GM12891 (cell line): Measurements from ENCODE around the gene RNF121.

Experiments
- PAX5 ChIP-seq: IDR thresholded peaks from 2 replicates; pipeline ENCODE4 v1.6.1; 2011; ENCODE audit warnings: low read length, moderate library complexity, mild to moderate bottlenecking; ENCODE audit not compliant: insufficient read depth, severe bottlenecking
- POLR2A ChIP-seq: IDR thresholded peaks from 2 replicates; pipeline ENCODE4 v1.6.1; 2011; ENCODE audit warnings: low read depth, low read length, control low read depth
- POLR2AphosphoS5 ChIP-seq: IDR thresholded peaks from 2 replicates; pipeline ENCODE4 v1.6.1; 2011; ENCODE audit warnings: low read depth, low read length, control low read depth
- SPI1 ChIP-seq: IDR thresholded peaks from 2 replicates; pipeline ENCODE4 v1.6.1; 2011; ENCODE audit warnings: low read depth, low read length, control low read depth
- TAF1 ChIP-seq: IDR thresholded peaks from 2 replicates; pipeline ENCODE4 v1.6.1; 2011; ENCODE audit warnings: low read depth, low read length, control low read depth

DNA sequence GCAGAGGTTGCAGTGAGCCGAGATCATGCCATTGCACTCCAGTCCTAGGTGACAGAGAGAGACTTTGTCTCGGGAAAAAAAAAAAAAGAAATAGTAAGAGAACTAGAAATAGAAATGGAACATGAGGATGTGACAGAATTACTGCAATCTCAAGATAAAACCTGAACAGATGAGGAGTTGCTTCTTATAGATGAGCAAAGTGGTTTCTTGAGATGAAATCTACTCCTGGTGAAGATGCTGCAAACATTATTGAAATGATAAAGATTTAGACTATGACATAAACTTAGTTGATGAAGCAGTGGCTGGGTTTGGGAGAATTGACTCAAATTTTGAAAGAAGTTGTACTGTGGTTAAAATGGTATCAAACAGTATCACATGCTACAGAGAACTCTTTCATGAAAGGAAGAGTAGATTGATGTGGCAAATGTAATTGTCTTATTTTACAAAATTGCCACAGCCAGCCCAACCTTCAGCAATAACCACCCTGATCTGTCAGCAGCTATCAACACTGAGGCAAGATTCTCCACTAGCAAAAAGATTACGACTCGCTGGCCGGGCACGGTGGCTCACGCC lies 14.1 kb upstream of the RNF121 start:
- TF ChIP-seq POLR2A (no peak), TAF1 (no peak), POLR2AphosphoS5 (no peak), PAX5 (no peak), SPI1 (no peak)
